Activated CD8-positive, alpha-beta memory T cell treated with anti-CD3 and anti-CD28 coated beads, Interleukin-2, amount 50 U/mL, for 24 hours (primary cell): ENCODE measurements around the gene PCDHGA2.
"Not testable (repeated sequence)": the region's sequence is repeated elsewhere in the genome, so short reads cannot be mapped to it uniquely, and the experiment has no call there.

Experiments
- DNase-seq: peaks from one replicate; pipeline ENCODE4 v3.0.0-alpha.2; 2020; ENCODE audit errors: extremely low read depth

Gene PCDHGA2

GRCh38 chr5:141338538-141339306, at the start of gene PCDHGA2:
PCDHGA2 (plus strand) TSS chr5:141338760.
- DNase-seq, result no peak

- DNase-seq, result no peak
Observed at GRCh38 chr5:141298376-141298775, 40.2 kb upstream of the PCDHGA2 start.

GRCh38 chr5:141303756-141304155, 34.8 kb upstream of the PCDHGA2 start, which contains the start of gene SLC25A2:
SLC25A2 (minus strand) TSS chr5:141304049; CDS start chr5:141303865, 184 bp downstream.
- DNase-seq, result no peak

- no peak for DNase-seq
Observed at GRCh38 chr5:141306630-141307029, 31.9 kb upstream of the PCDHGA2 start.

- no peak for DNase-seq
Observed at GRCh38 chr5:141313711-141314110, 24.8 kb upstream of the PCDHGA2 start.

GRCh38 chr5:141316963-141317362, 21.6 kb upstream of the PCDHGA2 start:
- DNase-seq, result not testable (repeated sequence)

GRCh38 chr5:141319202-141319601, 19.4 kb upstream of the PCDHGA2 start:
- no peak for DNase-seq

GRCh38 chr5:141319699-141320098, 18.9 kb upstream of the PCDHGA2 start:
- DNase-seq, result no peak

GRCh38 chr5:141320225-141321169, 18.1 kb upstream of the PCDHGA2 start, which contains the start of gene TAF7:
TAF7 (minus strand) TSS chr5:141320784; CDS start chr5:141320044, 740 bp downstream.
- peak; percentile 79 for DNase-seq

GRCh38 chr5:141322261-141322660, 16.3 kb upstream of the PCDHGA2 start:
- no peak for DNase-seq

- DNase-seq, result no peak
Observed at GRCh38 chr5:141326088-141326854, 12.3 kb upstream of the PCDHGA2 start.

GRCh38 chr5:141328231-141328630, 10.3 kb upstream of the PCDHGA2 start:
- no peak for DNase-seq

GRCh38 chr5:141330299-141331080, 8.1 kb upstream of the PCDHGA2 start, which contains the start of gene PCDHGA1:
PCDHGA1 (plus strand) TSS chr5:141330514.
- DNase-seq, result no peak

GRCh38 chr5:141332571-141332970, 6.0 kb upstream of the PCDHGA2 start:
- not testable (repeated sequence) for DNase-seq

GRCh38 chr5:141340781-141341354, 2.3 kb downstream of the PCDHGA2 start:
- DNase-seq, result not testable (repeated sequence)

- DNase-seq, result no peak
Observed at GRCh38 chr5:141342773-141343172, 4.2 kb downstream of the PCDHGA2 start.

- no peak for DNase-seq
Observed at GRCh38 chr5:141343242-141343952, 4.8 kb downstream of the PCDHGA2 start, which contains the start of gene PCDHGA3. PCDHGA3 (plus strand) TSS chr5:141343829; CDS start chr5:141344034, 205 bp downstream.

GRCh38 chr5:141343953-141344463, 5.4 kb downstream of the PCDHGA2 start:
- no peak for DNase-seq

- no peak for DNase-seq
Observed at GRCh38 chr5:141345327-141345726, 6.8 kb downstream of the PCDHGA2 start.
